HL-60 (cell line): ENCODE data around the gene NSRP1.

Experiments used
- DNase-seq, 2 experiments: peaks; one replicate each; pipeline ENCODE4 v3.0.0-alpha.2; 2010 to 2020; ENCODE audit warnings: low read depth in 1 of 2, low spot score in 1 of 2
- H3K27ac ChIP-seq: fragments of 250-450 bp; sonication (Bioruptor Pico); replicated peaks from 2 replicates; pipeline ENCODE4 v1.5.1; 2020; ENCODE audit warnings: mild to moderate bottlenecking, moderate library complexity
- H3K27me3 ChIP-seq: fragments of 250-450 bp; sonication (Bioruptor Pico); 2 replicates; pipeline ENCODE4 v1.5.1; 2021; ENCODE audit warnings: mild to moderate bottlenecking, moderate library complexity; ENCODE audit not compliant: insufficient read depth, poor library complexity, severe bottlenecking
- H3K4me3 ChIP-seq: replicated peaks from 2 replicates; pipeline ENCODE4 v1.5.1; 2011; ENCODE audit warnings: mild to moderate bottlenecking, control low read depth, low read length; ENCODE audit not compliant: insufficient read depth
- CTCF ChIP-seq: IDR thresholded peaks from one replicate; pipeline ENCODE4 v1.5.1; 2011; ENCODE audit warnings: low read length, control low read depth, inconsistent platforms; ENCODE audit not compliant: insufficient read depth
- GABPA ChIP-seq: IDR thresholded peaks from 2 replicates; pipeline ENCODE4 v1.6.1; 2012; ENCODE audit warnings: low read depth
- POLR2AphosphoS5 ChIP-seq: IDR thresholded peaks from 2 replicates; pipeline ENCODE4 v1.6.1; 2012; ENCODE audit warnings: low read depth
- SPI1 ChIP-seq: IDR thresholded peaks from 2 replicates; pipeline ENCODE4 v1.6.1; 2012; ENCODE audit warnings: low read depth, mild to moderate bottlenecking, borderline replicate concordance
- TF ChIP-seq, protein P1 (sequence below): IDR thresholded peaks from 2 replicates; pipeline ENCODE4 v1.6.1; 2012; ENCODE audit warnings: low read depth; ENCODE audit not compliant: insufficient replicate concordance

NSRP1 gene

DNA sequence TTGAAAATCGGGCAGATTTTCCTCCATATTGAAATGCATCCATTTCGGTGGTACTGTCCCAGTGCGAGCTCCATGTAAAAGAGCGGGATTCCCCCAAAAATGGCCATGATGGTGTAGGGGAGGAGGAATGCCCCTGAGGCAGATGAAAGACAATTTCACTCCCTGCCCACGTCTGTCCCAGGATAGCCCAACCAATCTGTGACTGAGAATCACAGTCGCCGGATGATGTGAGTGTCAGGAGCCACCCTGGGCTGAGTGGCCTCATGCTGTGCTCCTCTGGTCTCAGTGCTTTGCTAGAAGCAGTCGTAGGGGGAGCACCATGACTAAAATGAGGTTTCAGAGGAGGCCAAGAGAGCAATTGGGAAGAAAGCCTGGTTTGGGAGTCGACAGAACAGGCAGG lies 102.2 kb downstream of the NSRP1 start:
- Histone ChIP-seq H3K4me3 (no peak overlapping the region), H3K27ac (no peak overlapping the region), H3K27me3 (no peaks in the 10 kb centered on the region)
- no peak for DNase-seq
- TF ChIP-seq, protein P1, sequence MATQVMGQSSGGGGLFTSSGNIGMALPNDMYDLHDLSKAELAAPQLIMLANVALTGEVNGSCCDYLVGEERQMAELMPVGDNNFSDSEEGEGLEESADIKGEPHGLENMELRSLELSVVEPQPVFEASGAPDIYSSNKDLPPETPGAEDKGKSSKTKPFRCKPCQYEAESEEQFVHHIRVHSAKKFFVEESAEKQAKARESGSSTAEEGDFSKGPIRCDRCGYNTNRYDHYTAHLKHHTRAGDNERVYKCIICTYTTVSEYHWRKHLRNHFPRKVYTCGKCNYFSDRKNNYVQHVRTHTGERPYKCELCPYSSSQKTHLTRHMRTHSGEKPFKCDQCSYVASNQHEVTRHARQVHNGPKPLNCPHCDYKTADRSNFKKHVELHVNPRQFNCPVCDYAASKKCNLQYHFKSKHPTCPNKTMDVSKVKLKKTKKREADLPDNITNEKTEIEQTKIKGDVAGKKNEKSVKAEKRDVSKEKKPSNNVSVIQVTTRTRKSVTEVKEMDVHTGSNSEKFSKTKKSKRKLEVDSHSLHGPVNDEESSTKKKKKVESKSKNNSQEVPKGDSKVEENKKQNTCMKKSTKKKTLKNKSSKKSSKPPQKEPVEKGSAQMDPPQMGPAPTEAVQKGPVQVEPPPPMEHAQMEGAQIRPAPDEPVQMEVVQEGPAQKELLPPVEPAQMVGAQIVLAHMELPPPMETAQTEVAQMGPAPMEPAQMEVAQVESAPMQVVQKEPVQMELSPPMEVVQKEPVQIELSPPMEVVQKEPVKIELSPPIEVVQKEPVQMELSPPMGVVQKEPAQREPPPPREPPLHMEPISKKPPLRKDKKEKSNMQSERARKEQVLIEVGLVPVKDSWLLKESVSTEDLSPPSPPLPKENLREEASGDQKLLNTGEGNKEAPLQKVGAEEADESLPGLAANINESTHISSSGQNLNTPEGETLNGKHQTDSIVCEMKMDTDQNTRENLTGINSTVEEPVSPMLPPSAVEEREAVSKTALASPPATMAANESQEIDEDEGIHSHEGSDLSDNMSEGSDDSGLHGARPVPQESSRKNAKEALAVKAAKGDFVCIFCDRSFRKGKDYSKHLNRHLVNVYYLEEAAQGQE: no peak
- no peak for TF ChIP-seq CTCF

GRCh38 chr17:30219315-30219714 lies 102.7 kb downstream of the NSRP1 start:
- Histone ChIP-seq H3K27ac (no peak overlapping the region), H3K4me3 (no peak overlapping the region), H3K27me3 (no peaks in the 10 kb centered on the region)
- TF ChIP-seq, protein P1: no peak
- no peak for TF ChIP-seq SPI1
- TF ChIP-seq GABPA: no peak
- no peak for TF ChIP-seq CTCF
- no peak for TF ChIP-seq POLR2AphosphoS5
- no peak for DNase-seq

DNA sequence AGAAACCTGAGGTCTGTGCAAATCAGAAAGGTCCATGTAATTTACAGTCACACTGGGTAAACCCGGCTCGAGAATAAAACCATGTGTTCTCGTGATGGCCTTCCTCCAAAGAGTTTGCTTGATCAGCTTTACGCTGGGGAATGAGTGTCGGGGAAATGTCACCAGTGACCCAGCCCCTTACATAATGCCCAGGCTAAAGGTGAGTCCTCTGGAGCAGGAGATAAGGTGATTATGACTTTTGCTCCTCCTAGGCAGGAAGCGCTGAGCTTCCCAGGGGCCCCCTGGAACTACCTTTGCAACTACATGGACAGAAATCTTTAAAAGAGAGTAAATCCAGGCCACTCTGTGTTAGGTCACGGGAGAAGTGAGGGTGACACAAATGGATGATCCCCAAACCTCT lies 103.2 kb downstream of the NSRP1 start:
- H3K27ac ChIP-seq: no peak overlapping the region
- no peak overlapping the region for H3K4me3 ChIP-seq
- no peak for TF ChIP-seq CTCF
- TF ChIP-seq, protein P1: no peak
- TF ChIP-seq POLR2AphosphoS5: no peak
- no peak for TF ChIP-seq SPI1
- TF ChIP-seq GABPA: no peak
- no peaks in the 10 kb centered on the region for H3K27me3 ChIP-seq
- DNase-seq: no peak
